Measurements from ENCODE around the gene SPACA4. TPM values are rescaled to one million over a fixed set of nuclear protein-coding genes. Genes with fewer than 3 reads are reported as not detected.

The SPACA4 gene
- total RNA-seq, 3 donors from 2014 or later = not detected

GRCh38 chr19:48619692-48620585 is 13.4 kb downstream of the SPACA4 start:
- DNase-seq (no peak), ATAC-seq (no peak)
- Mint-ChIP-seq H3K27me3 (ENCODE audit: low read depth) (no peaks in the 10 kb centered on the region), H3K4me1 (ENCODE audit: low read depth) (peaks cover 43% of the 10 kb centered on the region), H3K36me3 (ENCODE audit: insufficient read depth) (peaks cover 43% of the 10 kb centered on the region), H3K9me3 (no peaks in the 10 kb centered on the region), H3K4me3 (peak overlapping the region; percentile 97)

GRCh38 chr19:48623556-48624066 is 17.1 kb downstream of the SPACA4 start:
- no peaks in the 10 kb centered on the region for H3K27me3 Mint-ChIP-seq (ENCODE audit: low read depth)
- no peaks in the 10 kb centered on the region for H3K9me3 Mint-ChIP-seq

GRCh38 chr19:48624067-48624594 is 17.6 kb downstream of the SPACA4 start:
- peak; percentile 95 for DNase-seq
- H3K9me3 Mint-ChIP-seq = no peaks in the 10 kb centered on the region
- no peaks in the 10 kb centered on the region for H3K27me3 Mint-ChIP-seq (ENCODE audit: low read depth)
- ATAC-seq = peak; percentile 81 to 82
- peaks cover 39% of the 10 kb centered on the region for H3K4me1 Mint-ChIP-seq (ENCODE audit: low read depth)
- peaks cover 10% of the 10 kb centered on the region for H3K36me3 Mint-ChIP-seq (ENCODE audit: insufficient read depth)
- H3K4me3 Mint-ChIP-seq = peak overlapping the region; percentile 81

More at GRCh38 chr19:48623556-48624066, 17.1 kb downstream of the SPACA4 start:
- Mint-ChIP-seq H3K36me3 (ENCODE audit: insufficient read depth) (peaks cover 12% of the 10 kb centered on the region), H3K4me3 (peak overlapping the region; percentile 81), H3K4me1 (ENCODE audit: low read depth) (peaks cover 38% of the 10 kb centered on the region)
- ATAC-seq (no peak), DNase-seq (no peak)

GRCh38 chr19:48624791-48625723 is 18.5 kb downstream of the SPACA4 start:
- peaks cover 32% of the 10 kb centered on the region for H3K4me1 Mint-ChIP-seq (ENCODE audit: low read depth)

GRCh38 chr19:48625891-48626327 is 19.4 kb downstream of the SPACA4 start:
- no peak for ATAC-seq
- Mint-ChIP-seq H3K4me3 (no peak overlapping the region), H3K36me3 (ENCODE audit: insufficient read depth) (peaks cover 12% of the 10 kb centered on the region), H3K4me1 (ENCODE audit: low read depth) (peaks cover 29% of the 10 kb centered on the region), H3K27me3 (ENCODE audit: low read depth) (no peaks in the 10 kb centered on the region), H3K9me3 (no peaks in the 10 kb centered on the region)
- DNase-seq = no peak

More at GRCh38 chr19:48624791-48625723, 18.5 kb downstream of the SPACA4 start:
- Mint-ChIP-seq H3K36me3 (ENCODE audit: insufficient read depth) (peaks cover 10% of the 10 kb centered on the region), H3K27me3 (ENCODE audit: low read depth) (no peaks in the 10 kb centered on the region), H3K9me3 (no peaks in the 10 kb centered on the region), H3K4me3 (peak overlapping the region; percentile 17)
- DNase-seq (no peak), ATAC-seq (no peak)

- Mint-ChIP-seq H3K4me1 (ENCODE audit: low read depth) (peaks cover 28% of the 10 kb centered on the region), H3K27me3 (ENCODE audit: low read depth) (no peaks in the 10 kb centered on the region), H3K4me3 (no peak overlapping the region), H3K9me3 (no peaks in the 10 kb centered on the region), H3K36me3 (ENCODE audit: insufficient read depth) (peaks cover 10% of the 10 kb centered on the region)
- DNase-seq = no peak
- peak; percentile 15 to 22 for ATAC-seq
Observed at GRCh38 chr19:48627201-48627864, 20.8 kb downstream of the SPACA4 start.

- Mint-ChIP-seq H3K36me3 (ENCODE audit: insufficient read depth) (peaks cover 13% of the 10 kb centered on the region), H3K4me1 (ENCODE audit: low read depth) (peaks cover 31% of the 10 kb centered on the region), H3K9me3 (no peaks in the 10 kb centered on the region), H3K4me3 (no peak overlapping the region), H3K27me3 (ENCODE audit: low read depth) (no peaks in the 10 kb centered on the region)
- DNase-seq (no peak), ATAC-seq (no peak)
Observed at GRCh38 chr19:48627865-48628314, 21.3 kb downstream of the SPACA4 start.

GRCh38 chr19:48628486-48629296 is 22.1 kb downstream of the SPACA4 start:
- no peak overlapping the region for H3K4me3 Mint-ChIP-seq
- H3K27me3 Mint-ChIP-seq (ENCODE audit: low read depth) = no peaks in the 10 kb centered on the region
- no peak for DNase-seq
- ATAC-seq = no peak
- peaks cover 12% of the 10 kb centered on the region for H3K36me3 Mint-ChIP-seq (ENCODE audit: insufficient read depth)
- no peaks in the 10 kb centered on the region for H3K9me3 Mint-ChIP-seq
- peaks cover 31% of the 10 kb centered on the region for H3K4me1 Mint-ChIP-seq (ENCODE audit: low read depth)

GRCh38 chr19:48629297-48629598 is 22.7 kb downstream of the SPACA4 start:
- no peak overlapping the region for H3K4me3 Mint-ChIP-seq
- no peaks in the 10 kb centered on the region for H3K9me3 Mint-ChIP-seq
- no peak for DNase-seq
- no peak for ATAC-seq
- no peaks in the 10 kb centered on the region for H3K27me3 Mint-ChIP-seq (ENCODE audit: low read depth)
- H3K36me3 Mint-ChIP-seq (ENCODE audit: insufficient read depth) = peaks cover 10% of the 10 kb centered on the region
- H3K4me1 Mint-ChIP-seq (ENCODE audit: low read depth) = peaks cover 31% of the 10 kb centered on the region

GRCh38 chr19:48629599-48630295 is 23.2 kb downstream of the SPACA4 start:
- no peak for DNase-seq
- Mint-ChIP-seq H3K4me1 (ENCODE audit: low read depth) (peaks cover 35% of the 10 kb centered on the region), H3K9me3 (no peaks in the 10 kb centered on the region), H3K36me3 (ENCODE audit: insufficient read depth) (peaks cover 10% of the 10 kb centered on the region), H3K4me3 (no peak overlapping the region), H3K27me3 (ENCODE audit: low read depth) (no peaks in the 10 kb centered on the region)
- no peak for ATAC-seq

- Mint-ChIP-seq H3K4me3 (no peak overlapping the region), H3K9me3 (no peaks in the 10 kb centered on the region), H3K36me3 (ENCODE audit: insufficient read depth) (peaks cover 10% of the 10 kb centered on the region), H3K4me1 (ENCODE audit: low read depth) (peaks cover 35% of the 10 kb centered on the region), H3K27me3 (ENCODE audit: low read depth) (no peaks in the 10 kb centered on the region)
- DNase-seq (no peak), ATAC-seq (no peak)
Observed at GRCh38 chr19:48630296-48631063, 23.9 kb downstream of the SPACA4 start.

- H3K36me3 Mint-ChIP-seq (ENCODE audit: insufficient read depth) = peaks cover 10% of the 10 kb centered on the region
- ATAC-seq = no peak
- no peak overlapping the region for H3K4me3 Mint-ChIP-seq
- no peaks in the 10 kb centered on the region for H3K9me3 Mint-ChIP-seq
- H3K27me3 Mint-ChIP-seq (ENCODE audit: low read depth) = no peaks in the 10 kb centered on the region
- peaks cover 39% of the 10 kb centered on the region for H3K4me1 Mint-ChIP-seq (ENCODE audit: low read depth)
- no peak for DNase-seq
Observed at GRCh38 chr19:48631225-48631624, 24.7 kb downstream of the SPACA4 start.

All from activated T-cell treated with anti-CD3 and anti-CD28 coated beads, Interleukin-2, amount 50 U/mL, for 4 hours (primary cell).